Right ventricle myocardium superior (tissue), 1 donor: ENCODE results near the gene CEP350. TPM values are rescaled to one million over a fixed set of nuclear protein-coding genes. Genes with fewer than 3 reads are reported as not detected.

Experiments
- ATAC-seq: fragments of 200-7000 bp; cut with Tn5 transposase; one replicate; pipeline ENCODE4 v1.9.1; 2020; ENCODE audit warnings: mild to moderate bottlenecking; ENCODE audit not compliant: poor library complexity
- DNase-seq: peaks from one replicate; pipeline ENCODE4 v3.0.0-alpha.2; 2020
- intact Hi-C: fragments of 100-400 bp; cut with DNase I; formaldehyde crosslinking; loops from one replicate; pipeline ENCODE4 v1.11.2; 2022
- total RNA-seq: library from RNA; stranded (reverse); fragmentation: NEBNext Ultra II Directional; extraction: Animal tissue kit (Norgen Biotek cat#: 25700); gene quantifications from one replicate; pipeline ENCODE4 v1.2.1, GENCODE V29; 2021
- donor health status: DM: no; HTN: yes; CAD: no; lungs with severe emphysema.

The CEP350 gene
- total RNA-seq, 1 donor from 2014 or later: 27.2 TPM

DNA sequence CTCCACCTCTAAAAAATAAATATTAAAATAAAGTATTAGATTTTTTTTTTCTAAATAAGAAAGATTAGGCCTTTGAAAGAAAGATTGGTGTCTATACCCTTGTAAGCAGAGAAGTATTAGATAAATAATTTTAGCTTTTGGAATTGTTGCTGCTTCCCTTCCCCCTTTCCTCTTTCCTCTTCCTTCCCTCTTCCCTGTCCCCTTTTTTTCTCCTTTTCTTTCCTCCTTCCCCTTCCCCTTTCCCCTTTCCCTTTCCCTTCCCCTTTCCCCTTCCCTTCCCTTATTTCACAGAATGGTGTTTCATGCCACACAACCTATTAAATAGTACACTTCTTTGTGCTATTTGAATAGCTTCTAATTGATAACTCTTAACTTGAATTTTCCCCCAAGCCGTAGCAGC lies 130.3 kb downstream of the CEP350 start:
- intact Hi-C loops: no loop called here
- no peak for ATAC-seq
- no peak for DNase-seq

DNA sequence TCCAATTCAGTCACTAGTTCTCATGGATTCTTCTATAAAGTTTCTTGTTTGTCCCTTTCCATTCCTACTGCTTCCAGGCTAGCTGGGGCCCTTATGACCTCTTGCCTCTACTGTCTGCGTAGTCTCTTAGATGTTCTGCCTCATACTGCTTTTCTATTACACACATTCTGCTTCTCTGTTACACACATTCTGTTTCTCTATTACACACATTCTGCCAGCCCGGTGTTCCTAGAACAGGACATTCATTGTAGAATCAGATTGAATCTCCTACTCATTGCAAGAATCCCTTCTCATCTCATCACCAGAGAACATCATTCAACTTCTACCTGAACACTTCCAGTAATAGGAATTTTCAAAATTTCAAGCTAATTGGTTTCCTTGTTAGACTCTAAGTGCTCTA lies 130.7 kb downstream of the CEP350 start:
- no peak for ATAC-seq
- intact Hi-C loops: no loop called here
- DNase-seq: no peak

DNA sequence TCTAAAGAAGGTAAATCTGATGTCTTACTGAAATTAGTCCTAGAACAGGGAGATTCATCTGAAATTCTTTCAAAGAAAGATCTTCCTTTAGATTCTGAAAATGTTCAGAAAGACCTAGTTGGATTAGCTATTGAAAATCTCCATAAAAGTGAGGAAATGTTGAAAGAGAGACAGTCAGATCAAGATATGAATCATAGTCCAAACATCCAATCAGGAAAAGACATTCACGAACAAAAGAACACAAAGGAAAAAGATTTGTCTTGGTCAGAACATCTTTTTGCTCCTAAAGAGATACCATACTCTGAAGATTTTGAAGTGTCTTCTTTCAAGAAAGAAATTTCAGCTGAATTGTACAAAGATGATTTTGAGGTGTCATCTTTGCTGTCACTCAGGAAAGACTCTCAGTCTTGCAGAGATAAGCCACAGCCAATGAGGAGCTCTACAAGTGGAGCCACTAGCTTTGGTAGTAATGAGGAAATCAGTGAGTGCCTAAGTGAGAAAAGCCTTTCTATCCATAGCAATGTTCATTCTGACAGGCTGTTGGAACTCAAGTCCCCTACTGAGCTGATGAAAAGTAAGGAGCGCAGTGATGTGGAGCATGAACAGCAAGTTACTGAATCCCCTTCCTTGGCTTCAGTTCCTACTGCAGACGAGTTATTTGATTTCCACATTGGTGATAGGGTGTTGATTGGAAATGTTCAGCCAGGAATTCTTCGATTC lies 138.5 kb downstream of the CEP350 start:
- intact Hi-C loops: no loop called here

DNA sequence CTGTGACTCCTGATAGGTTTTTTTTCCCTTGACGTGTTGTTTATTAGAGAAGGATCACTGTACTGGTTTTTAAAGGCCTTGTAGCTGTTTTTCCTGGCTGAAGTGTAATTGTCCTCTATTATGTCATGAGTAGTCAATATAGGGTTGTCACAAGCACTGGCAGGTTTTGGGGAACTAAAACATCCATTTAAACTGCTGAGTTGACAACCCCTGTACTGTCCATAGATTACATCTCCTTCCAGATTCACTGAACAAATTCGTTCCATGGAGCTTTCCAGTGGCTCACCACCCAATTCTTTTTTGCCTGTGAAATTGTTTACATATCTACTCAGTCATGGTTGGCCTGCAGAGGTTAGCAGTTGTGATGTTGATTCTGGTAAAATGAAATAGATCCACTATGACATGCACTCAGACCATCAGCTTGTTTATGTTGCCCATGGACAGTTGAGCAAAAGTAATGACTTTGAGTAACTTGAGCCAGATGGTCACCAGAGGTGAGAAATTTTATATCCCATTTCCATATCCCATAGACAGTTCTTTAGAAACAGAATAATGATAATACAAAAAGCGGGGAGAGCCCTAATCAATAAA lies 140.2 kb downstream of the CEP350 start:
- intact Hi-C loops: no loop called here
- ATAC-seq (no peak), DNase-seq (no peak)

More for the DNA sequence above, 138.5 kb downstream of the CEP350 start:
- ATAC-seq (no peak), DNase-seq (no peak)

DNA sequence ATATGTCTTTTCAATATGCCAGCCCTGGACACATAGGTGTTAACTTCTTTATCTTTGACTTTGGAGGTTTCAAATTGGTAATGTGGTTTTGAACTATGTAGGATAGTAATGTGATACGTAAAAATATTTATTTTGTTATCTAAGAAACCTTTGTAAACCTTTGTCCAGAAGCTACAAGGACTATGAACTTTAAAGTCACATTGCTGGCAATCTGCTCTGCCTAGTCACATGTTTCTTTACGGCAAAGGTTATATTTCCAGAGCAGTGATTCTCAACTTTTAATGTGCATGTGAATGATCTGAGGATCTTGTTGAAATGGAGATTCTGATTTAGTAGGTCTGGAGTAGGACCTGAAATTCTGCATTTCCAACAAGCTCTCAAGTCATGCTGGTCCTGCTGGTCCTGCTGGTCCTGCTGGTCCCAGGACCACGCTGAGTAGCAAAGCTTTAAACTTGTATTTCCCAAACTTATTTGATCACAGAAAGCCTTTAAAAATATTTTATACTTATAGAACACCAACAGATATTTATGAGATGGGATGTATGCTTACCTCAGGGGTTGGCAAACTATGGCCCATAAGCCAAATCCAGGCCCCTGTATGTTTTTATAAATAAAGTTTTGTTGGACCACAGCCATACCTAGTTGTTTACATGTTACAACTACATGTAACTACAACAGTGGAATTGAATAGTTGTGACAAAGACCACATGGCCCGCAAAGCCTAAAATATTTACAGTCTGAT lies 142.1 kb downstream of the CEP350 start:
- intact Hi-C loops: no loop called here
- peak; percentile 22 for ATAC-seq
- no peak for DNase-seq

DNA sequence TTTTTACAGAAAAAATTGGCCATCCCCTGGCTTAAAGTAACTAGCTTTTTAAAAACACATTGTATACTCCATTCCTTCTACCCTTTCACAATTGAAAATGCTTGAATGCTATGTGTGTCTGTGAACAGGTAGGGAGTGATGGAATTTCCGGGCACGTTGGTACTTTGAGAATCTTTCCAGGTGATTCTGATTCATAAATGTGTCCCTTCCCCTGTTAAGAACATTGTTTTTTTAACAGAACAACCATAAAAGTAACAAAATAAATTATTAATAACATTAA lies 142.7 kb downstream of the CEP350 start:
- ATAC-seq (no peak), DNase-seq (no peak)
- intact Hi-C loops: no loop called here

DNA sequence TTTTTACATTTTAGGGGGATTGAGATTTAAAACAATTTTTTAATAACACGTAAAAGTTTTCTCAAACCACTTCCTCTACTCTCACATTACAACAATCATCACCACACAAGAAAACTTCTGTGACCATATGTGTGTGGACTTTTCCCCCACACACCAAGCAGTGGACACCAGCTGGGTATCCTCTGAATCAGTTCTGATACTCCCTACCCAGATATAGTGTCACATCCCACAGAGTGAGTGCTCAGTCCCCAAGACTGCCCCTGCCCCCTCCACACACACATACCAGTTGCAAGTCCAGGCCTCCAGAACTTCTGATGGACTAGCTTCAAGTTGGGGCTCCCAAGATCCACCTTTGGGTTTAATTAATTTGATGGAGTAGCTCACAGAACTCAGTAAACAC lies 146.8 kb downstream of the CEP350 start:
- DNase-seq (no peak), ATAC-seq (no peak)
- intact Hi-C loops: no loop called here

DNA sequence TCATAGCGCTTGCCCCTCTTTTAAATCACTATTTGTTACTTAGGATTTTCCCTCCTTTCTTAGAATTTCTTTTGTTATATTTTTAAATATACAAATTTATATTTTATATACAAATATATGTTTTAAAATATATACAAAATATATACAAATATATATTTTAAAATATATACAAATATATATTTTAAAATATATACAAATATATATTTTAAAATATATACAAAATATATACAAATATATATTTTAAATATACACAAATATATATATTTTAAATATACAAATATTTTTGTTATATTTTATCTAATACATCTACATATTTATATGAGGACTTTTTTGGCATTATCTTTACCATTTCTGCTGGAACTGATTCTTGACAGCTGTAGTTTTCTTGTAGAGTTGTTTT lies 149.2 kb downstream of the CEP350 start:
- ATAC-seq (no peak), DNase-seq (no peak)
- intact Hi-C loops: no loop called here

DNA sequence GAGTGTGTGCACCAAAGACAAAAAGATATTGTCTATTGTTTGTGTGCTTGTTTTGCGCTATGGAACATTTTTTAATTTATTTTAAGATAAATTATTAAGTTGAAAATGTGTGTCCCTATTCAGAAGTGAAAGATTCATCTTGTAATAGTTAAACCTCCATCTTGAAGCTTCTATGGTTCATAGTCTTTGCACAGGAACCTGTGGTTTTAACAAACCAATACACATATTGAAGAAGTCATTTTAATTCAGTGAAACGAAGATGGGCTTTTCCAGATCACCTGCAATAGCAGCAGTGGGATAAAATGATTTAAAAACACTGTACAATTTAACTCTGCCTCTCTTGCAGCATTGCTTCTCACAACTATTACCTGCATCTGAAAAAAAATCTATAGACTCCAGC lies 157.5 kb downstream of the CEP350 start:
- DNase-seq (no peak), ATAC-seq (no peak)
- intact Hi-C loops: no loop called here

DNA sequence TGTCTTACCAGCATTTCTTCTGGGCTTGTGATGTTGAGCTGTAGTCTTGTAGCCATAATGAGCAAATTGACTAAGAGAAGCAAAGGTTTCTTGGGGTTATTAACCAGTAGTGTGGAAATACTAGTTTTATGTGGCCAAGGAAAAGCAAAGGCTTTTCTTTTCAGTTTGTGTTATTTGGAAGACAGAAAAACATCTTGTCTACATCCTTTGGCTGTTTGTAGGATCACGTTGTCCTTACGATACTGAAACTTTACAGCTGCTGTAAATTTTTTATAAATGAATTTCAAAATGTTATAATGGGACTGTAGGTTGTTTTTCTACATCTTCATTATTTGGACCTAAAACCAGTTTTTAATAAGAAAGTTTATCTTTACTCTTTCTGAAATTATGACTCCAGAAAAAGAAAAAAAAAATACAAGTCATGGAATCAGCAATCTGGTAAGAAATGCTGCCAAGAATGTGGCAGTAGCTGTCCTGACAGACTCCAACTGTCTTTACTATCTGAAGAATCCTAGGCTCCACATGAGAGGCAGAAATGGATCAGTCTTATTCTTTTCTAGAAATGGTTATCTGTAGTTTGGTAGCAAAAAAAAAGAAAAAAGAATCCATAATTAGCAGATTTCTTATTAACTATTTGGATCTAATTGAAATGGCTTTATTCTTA lies 158.5 kb downstream of the CEP350 start:
- ATAC-seq (peak; percentile 69), DNase-seq (no peak)
- intact Hi-C loops: no loop called here

DNA sequence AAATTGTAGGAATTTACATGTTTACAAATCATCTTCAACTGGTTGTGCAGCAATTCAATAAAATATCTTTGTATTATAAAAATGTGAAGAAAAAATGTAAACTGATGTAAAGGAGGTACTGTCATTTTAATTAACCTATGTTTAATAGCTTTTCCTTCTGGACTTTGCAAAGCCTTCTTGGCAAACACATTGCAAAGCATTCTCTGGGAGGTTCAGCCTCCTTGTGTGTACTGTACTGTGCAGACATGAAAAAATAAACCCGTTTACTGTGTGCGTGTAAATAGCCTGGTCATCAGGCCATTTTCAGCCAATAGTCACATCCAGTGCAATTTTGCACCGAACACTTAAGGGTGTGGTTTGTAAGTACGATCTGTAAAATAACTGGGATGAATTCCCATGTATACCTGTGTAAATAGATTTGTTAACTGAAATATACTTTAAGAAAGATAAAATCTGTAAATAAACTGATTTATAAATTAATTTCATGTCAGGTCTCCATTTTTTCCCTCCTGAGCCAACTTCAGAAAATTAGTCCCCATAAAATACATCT lies 159.9 kb downstream of the CEP350 start:
- ATAC-seq (no peak), DNase-seq (no peak)
- intact Hi-C loops: no loop called here

DNA sequence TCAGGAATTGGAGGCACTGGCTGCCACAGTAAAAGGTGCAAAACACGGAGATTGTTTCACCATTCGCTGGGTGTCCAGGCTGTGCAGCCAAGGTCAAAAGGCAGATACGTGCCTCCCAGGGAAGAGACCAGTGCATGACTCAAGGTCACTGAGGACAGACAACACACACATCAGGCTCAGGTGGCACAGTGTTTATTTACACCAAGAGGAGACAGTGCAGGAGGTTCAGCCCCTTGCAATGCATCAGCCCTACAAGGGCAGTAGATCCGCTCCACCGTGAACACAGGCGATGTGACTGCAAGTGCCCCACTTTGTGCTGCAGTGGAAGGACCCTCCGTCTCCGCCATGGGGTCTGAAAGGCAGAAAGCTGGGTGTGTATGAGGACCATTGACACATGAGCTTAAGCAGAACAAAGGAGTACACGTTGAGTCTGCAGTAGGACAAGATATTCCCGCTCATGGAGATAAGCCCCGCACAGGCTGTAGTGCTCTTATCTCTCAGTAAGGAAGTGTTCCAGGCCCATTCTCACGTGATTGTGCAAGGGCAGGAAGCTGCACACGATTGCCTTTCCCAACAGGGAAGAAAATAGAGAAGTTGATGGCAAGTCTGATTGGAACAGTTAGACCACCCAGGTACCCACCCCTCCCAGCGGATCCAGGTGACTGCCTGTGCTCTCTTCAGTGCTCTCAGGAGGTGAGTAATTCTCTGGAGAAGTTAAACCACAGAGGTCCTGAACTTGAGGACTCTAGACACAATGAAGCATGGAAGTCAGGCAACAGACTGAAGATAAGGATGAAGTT lies 162.6 kb downstream of the CEP350 start:
- ATAC-seq: peak; percentile 80
- no peak for DNase-seq
- intact Hi-C loops: loop anchor here (5.0 kb wide), 1 partner anchor 50 kb away; no protein-coding TSS in a partner anchor

DNA sequence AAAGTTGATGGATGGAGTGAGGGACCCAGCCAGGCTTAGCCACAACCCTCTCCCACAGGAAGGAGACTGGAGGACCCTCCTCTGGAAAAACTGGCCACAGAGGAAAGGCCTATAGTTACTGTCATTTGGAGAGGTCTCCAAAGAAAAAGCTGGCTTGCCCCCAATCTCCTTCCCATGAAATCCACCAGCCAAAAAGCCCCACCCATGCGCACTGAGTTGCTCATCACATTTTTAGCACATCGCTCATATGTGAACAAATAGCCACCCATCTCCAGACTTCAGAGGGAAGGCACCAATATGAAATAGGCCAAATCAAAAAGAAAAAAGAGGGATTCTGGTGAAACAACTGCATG lies 163.1 kb downstream of the CEP350 start:
- DNase-seq (peak; percentile 56), ATAC-seq (peak; percentile 21)
- intact Hi-C loops: loop anchor here (5.0 kb wide), 1 partner anchor 50 kb away; no protein-coding TSS in a partner anchor

DNA sequence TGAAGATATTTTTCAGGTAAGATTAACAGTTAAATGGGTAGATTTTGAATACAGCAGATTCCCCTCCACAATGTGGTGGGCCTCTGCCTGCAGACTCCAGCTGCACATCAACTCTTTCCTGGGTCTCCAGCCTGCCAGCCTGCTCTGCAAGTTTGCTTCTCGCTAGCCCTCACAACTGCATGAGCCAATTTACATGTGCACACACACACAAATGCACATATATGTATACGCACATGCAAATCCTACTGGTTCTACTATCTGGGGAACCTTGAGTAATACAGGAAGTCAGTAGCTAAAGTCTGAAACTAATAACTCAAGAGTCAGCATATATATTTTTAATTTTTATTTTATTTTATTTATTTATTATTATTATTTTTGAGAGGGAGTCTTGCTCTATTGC lies 165.2 kb downstream of the CEP350 start:
- no peak for ATAC-seq
- no peak for DNase-seq
- intact Hi-C loops: loop anchor here (5.0 kb wide), 1 partner anchor 47 kb away; no protein-coding TSS in a partner anchor

DNA sequence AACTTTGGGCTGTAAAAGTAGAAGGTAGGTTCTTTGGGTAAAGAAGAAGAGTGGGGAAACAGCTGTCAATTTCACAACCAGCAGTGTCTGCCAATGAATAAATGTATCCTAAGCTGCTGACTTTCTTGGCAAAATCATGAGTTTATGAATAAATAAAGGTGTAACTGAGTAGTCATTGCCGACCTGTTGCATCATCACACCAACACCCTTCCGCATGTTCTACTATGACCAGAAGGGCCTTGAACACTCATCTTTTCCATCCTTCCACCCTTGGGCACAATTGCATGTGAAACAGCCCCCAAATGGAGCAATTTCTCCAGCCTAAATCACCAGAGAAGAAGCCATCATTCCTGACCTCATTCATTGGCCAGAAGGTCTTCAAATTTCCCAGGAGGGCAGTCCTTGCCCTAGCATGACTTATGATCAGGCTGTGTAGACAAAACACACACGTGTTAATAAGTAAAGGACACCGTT lies 168.9 kb downstream of the CEP350 start:
- ATAC-seq (no peak), DNase-seq (no peak)
- intact Hi-C loops: no loop called here

DNA sequence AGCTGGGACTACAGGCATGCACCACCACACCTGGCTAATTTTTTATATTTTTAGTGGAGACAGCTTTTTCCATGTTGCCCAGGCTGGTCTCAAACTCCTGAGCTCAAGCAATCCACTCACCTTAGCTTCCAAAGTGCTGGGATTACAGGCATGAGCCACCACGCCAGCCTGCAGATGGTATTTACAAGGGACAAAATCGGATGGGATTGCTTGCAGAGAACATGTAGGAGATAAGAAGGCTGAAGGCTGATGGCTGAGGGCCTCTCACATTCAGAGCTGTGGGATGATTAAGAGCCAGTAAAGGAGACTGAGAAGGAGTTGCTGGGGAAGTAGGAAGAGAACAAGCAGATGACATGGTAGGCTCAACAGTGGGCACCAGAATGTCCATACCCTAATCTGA lies 176.0 kb downstream of the CEP350 start:
- DNase-seq (no peak), ATAC-seq (no peak)
- intact Hi-C loops: no loop called here

DNA sequence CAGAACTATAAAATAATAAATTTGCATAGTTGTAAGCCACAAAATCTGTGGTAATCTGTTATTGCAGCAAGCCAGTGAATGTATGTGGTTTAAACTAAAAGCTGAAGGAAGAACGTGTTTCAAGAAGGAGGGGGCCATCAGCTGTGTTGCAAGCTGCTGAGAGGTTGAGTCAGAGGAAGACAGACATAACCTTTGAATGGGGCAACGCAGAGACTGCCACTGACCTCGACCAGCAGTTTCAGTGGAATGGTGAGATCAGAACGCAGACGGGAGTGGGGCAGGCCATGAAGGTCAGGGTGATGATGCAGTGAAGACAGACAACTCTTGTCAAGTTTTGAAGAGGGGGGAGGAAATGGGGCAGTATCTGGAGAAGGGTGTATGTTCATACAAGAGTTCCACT lies 176.9 kb downstream of the CEP350 start:
- ATAC-seq (no peak), DNase-seq (no peak)
- intact Hi-C loops: no loop called here

DNA sequence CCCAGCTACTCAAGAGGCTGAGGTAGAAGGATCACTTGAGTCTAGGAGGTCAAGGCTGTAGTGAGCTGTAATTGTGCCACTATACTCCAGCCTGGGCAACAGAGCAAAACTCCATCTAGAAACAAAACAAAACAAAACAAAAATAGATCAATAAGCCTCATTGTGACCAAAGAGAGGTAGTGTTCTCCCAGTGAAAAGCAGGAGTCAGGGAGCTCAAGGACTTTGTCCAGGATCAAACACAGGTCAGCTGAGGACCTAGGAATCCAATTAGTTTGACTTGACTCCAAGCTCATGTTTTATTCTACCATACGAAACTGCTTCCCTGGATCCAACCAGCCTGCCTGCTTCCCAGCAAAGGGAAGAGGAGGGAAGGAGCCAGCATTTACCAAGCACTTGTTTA lies 178.6 kb downstream of the CEP350 start:
- no peak for DNase-seq
- ATAC-seq: no peak
- intact Hi-C loops: no loop called here
